NB4 (cell line): ENCODE results near the gene NUPR1.

Experiments
- MAX ChIP-seq: IDR thresholded peaks from 2 replicates; pipeline ENCODE4 v1.6.1; 2011; ENCODE audit warnings: low read depth, low read length
- POLR2A ChIP-seq: IDR thresholded peaks from 2 replicates; pipeline ENCODE4 v1.6.1; 2011; ENCODE audit warnings: mild to moderate bottlenecking; ENCODE audit not compliant: insufficient read length; ENCODE audit errors: extremely low read depth
- TF ChIP-seq, protein P1 (sequence below): IDR thresholded peaks from one replicate; pipeline ENCODE4 v1.5.1; 2012; ENCODE audit warnings: low read depth, low read length

DNA sequence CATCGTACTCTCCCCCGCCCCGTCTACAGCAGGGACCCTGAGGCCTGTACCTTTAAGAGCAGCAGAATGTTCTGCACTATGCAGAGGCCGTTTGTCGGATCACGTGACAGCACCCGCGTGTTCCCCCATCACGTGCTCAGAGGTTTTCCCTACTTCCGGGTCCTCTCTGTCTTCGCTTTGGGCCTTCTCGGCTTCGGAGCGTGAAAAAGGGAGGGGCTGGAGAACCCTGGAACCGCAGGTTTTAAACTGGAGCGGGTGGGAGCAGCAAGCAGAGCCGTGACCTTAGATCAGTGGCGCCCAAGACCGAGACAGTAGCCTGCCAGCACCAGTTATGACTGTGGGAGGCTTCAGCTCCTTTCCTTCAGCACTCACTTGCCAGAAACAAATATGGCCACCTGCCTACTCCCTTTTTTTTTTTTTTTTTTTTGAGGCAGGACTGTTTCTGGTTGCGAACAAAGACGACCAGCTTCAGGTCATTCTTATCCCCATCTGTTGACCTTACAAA is 46.8 kb downstream of the NUPR1 start, which contains the start of gene CLN3:
- TF ChIP-seq, protein P1, sequence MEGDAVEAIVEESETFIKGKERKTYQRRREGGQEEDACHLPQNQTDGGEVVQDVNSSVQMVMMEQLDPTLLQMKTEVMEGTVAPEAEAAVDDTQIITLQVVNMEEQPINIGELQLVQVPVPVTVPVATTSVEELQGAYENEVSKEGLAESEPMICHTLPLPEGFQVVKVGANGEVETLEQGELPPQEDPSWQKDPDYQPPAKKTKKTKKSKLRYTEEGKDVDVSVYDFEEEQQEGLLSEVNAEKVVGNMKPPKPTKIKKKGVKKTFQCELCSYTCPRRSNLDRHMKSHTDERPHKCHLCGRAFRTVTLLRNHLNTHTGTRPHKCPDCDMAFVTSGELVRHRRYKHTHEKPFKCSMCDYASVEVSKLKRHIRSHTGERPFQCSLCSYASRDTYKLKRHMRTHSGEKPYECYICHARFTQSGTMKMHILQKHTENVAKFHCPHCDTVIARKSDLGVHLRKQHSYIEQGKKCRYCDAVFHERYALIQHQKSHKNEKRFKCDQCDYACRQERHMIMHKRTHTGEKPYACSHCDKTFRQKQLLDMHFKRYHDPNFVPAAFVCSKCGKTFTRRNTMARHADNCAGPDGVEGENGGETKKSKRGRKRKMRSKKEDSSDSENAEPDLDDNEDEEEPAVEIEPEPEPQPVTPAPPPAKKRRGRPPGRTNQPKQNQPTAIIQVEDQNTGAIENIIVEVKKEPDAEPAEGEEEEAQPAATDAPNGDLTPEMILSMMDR = no peak
- peak; percentile 100 for TF ChIP-seq MAX
- peak; percentile 14 for TF ChIP-seq POLR2A
